ENCODE data around the gene ZNF740.

Gene ZNF740

DNA sequence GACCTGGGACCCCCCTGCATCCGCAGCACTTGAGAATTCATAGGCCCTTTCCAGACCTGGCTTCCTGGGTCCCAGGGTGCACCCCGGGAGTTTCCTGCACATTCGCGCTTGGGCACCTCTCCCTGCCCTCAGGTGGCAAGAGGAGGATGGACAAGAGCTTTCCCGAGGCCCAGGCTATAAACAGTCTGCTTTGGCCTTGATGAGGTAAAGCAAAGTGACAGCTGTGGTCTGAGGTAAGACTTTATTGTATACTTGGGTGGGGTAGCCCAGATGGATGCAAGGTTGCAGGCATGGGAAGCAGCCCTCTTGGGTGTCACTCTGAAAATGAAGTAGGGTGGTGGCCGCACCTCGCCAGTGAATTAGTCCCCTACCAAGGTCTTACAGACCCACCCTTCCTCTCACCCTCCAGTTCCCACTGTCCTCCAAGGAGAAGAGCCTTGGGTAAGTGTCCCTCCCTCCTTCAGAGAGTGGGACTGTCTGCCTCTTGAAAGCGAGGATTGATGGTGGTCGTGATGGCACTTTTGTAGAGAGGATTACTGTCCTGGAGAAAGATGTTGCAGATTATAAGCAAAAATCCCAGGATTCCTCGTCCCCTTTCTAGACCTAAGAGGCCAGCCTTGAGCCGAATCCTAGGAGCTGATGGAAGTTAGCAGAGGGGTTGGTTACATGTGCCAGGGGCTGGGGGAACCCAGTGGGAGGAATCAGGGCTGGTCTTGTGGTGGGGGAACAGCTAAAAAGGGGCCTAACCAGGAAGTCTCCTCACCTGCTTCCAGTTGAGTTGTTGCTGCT lies 10.8 kb downstream of the ZNF740 start:
- H3K27me3 ChIP-seq (ENCODE audit: insufficient read depth, insufficient read length): peaks cover 36% of the 10 kb centered on the region
- H3K36me3 ChIP-seq (ENCODE audit: insufficient read depth, insufficient read length, low read length): peaks cover 38% of the 10 kb centered on the region
- peaks cover 11% of the 10 kb centered on the region for H3K4me1 ChIP-seq (ENCODE audit: insufficient read depth, insufficient read length)
- no peak for DNase-seq (ENCODE audit: low read depth, low spot score)
- H3K9ac ChIP-seq (ENCODE audit: insufficient read length, low read depth): no peak overlapping the region
- H3K9me3 ChIP-seq (ENCODE audit: insufficient read depth, low read length): peaks cover 5% of the 10 kb centered on the region; the same call in 1 of the 2 replicates
- no peak overlapping the region for H3K4me3 ChIP-seq (ENCODE audit: insufficient read length, low read depth)
- TF ChIP-seq ZNF274 (IDR thresholded peaks at IDR 0.05; ENCODE audit: low read depth, low read length): no peak
- no peak for TF ChIP-seq SUZ12 (IDR thresholded peaks at IDR 0.05; ENCODE audit: extremely low read depth, insufficient read depth, insufficient read length)
- TF ChIP-seq YY1 (IDR thresholded peaks at IDR 0.05; ENCODE audit: insufficient read depth, insufficient read length): no peak

DNA sequence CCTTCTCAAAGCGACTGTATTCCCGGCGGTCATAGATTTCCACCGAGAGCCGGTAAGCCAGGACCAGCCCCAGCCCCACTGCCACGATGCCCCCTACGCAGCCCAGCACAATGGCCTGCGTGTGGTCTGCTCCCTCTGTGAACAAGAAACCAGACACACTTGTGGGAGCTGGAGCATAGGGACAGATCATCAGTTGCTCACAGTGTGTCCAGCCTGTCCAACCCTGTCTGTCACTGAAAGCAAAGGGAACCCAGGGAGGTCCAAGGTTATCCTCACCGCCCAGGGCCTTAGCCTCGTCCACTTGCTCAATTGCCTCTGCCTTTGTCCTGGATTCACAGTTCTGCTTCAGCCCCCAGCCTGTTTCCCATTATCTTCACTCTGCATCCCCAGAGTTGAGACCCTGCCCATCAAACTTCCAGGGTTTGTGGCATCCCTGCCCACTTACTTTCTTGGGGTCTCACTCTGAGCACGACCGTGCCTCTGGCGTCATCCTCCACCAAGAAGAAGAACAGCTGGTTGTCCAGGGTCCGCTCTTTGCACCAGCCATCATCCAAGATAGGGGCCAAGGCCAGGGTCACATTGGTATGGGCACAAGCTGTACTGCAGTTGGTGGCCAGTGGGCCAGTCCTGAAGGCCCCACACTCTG lies 11.5 kb downstream of the ZNF740 start:
- Histone ChIP-seq H3K4me1 (ENCODE audit: insufficient read depth, insufficient read length) (peaks cover 11% of the 10 kb centered on the region), H3K9me3 (ENCODE audit: insufficient read depth, low read length) (peaks cover 2% of the 10 kb centered on the region; the same call in 1 of the 2 replicates), H3K36me3 (ENCODE audit: insufficient read depth, insufficient read length, low read length) (peaks cover 31% of the 10 kb centered on the region), H3K9ac (ENCODE audit: insufficient read length, low read depth) (no peak overlapping the region), H3K4me3 (ENCODE audit: insufficient read length, low read depth) (no peak overlapping the region), H3K27me3 (ENCODE audit: insufficient read depth, insufficient read length) (peaks cover 43% of the 10 kb centered on the region)
- TF ChIP-seq SUZ12 (IDR thresholded peaks at IDR 0.05; ENCODE audit: extremely low read depth, insufficient read depth, insufficient read length): no peak
- no peak for TF ChIP-seq YY1 (IDR thresholded peaks at IDR 0.05; ENCODE audit: insufficient read depth, insufficient read length)
- TF ChIP-seq ZNF274 (IDR thresholded peaks at IDR 0.05; ENCODE audit: low read depth, low read length): no peak
- DNase-seq (ENCODE audit: low read depth, low spot score): no peak

DNA sequence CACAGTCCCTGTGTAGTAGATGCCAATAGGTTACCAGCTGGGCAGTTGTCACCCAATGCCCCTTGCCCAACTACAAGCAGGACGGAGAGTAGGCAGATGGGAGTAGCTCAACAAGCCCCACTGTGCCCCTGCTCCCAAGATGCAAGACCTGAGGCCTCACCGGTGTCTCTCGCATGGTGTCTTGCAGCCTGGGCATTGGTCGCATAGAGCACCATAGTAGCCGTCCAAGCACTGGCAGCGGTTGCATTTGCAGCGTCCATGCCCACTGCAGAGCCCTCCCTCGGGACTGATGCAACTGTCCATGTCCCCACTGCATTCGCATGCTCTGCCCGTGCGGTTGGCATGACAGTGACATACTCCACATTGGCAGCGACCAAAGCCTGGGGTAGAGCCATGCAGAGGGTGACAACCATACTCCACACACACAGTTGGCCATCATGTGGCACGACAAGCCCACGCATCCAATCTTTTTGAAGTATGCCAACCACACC lies 12.1 kb downstream of the ZNF740 start:
- Histone ChIP-seq H3K36me3 (ENCODE audit: insufficient read depth, insufficient read length, low read length) (peaks cover 25% of the 10 kb centered on the region), H3K9ac (ENCODE audit: insufficient read length, low read depth) (no peak overlapping the region), H3K9me3 (ENCODE audit: insufficient read depth, low read length) (no peaks in the 10 kb centered on the region), H3K4me3 (ENCODE audit: insufficient read length, low read depth) (no peak overlapping the region), H3K27me3 (ENCODE audit: insufficient read depth, insufficient read length) (peaks cover 48% of the 10 kb centered on the region), H3K4me1 (ENCODE audit: insufficient read depth, insufficient read length) (peaks cover 11% of the 10 kb centered on the region)
- TF ChIP-seq SUZ12 (IDR thresholded peaks at IDR 0.05; ENCODE audit: extremely low read depth, insufficient read depth, insufficient read length) (no peak), YY1 (IDR thresholded peaks at IDR 0.05; ENCODE audit: insufficient read depth, insufficient read length) (no peak), ZNF274 (IDR thresholded peaks at IDR 0.05; ENCODE audit: low read depth, low read length) (no peak)
- DNase-seq (ENCODE audit: low read depth, low spot score): no peak

DNA sequence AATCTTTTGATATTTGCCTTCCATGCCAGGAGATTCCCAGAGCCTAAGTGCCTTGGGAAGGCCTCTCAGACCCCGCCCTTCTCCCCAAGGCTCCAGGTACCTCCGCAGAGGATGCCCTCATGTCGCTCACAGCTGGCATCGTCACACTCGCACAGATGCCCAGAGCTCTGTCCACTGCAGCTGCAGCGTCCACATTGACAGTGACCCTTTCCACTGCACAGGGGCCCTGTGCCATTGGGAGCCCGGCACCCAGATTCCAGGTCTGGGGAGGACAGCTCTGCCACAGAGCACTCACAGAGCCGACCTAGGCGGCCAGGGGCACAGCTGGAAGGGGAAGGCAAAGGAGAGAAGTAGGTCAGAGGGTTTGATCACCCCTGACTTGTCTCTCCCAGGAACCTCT lies 12.5 kb downstream of the ZNF740 start:
- H3K9ac ChIP-seq (ENCODE audit: insufficient read length, low read depth): no peak overlapping the region
- H3K36me3 ChIP-seq (ENCODE audit: insufficient read depth, insufficient read length, low read length): peaks cover 21% of the 10 kb centered on the region
- TF ChIP-seq YY1 (IDR thresholded peaks at IDR 0.05; ENCODE audit: insufficient read depth, insufficient read length): no peak
- no peak for TF ChIP-seq SUZ12 (IDR thresholded peaks at IDR 0.05; ENCODE audit: extremely low read depth, insufficient read depth, insufficient read length)
- TF ChIP-seq ZNF274 (IDR thresholded peaks at IDR 0.05; ENCODE audit: low read depth, low read length): no peak
- peaks cover 53% of the 10 kb centered on the region for H3K27me3 ChIP-seq (ENCODE audit: insufficient read depth, insufficient read length)
- no peak overlapping the region for H3K4me3 ChIP-seq (ENCODE audit: insufficient read length, low read depth)
- H3K9me3 ChIP-seq (ENCODE audit: insufficient read depth, low read length): no peaks in the 10 kb centered on the region
- peaks cover 11% of the 10 kb centered on the region for H3K4me1 ChIP-seq (ENCODE audit: insufficient read depth, insufficient read length)
- DNase-seq (ENCODE audit: low read depth, low spot score): no peak

DNA sequence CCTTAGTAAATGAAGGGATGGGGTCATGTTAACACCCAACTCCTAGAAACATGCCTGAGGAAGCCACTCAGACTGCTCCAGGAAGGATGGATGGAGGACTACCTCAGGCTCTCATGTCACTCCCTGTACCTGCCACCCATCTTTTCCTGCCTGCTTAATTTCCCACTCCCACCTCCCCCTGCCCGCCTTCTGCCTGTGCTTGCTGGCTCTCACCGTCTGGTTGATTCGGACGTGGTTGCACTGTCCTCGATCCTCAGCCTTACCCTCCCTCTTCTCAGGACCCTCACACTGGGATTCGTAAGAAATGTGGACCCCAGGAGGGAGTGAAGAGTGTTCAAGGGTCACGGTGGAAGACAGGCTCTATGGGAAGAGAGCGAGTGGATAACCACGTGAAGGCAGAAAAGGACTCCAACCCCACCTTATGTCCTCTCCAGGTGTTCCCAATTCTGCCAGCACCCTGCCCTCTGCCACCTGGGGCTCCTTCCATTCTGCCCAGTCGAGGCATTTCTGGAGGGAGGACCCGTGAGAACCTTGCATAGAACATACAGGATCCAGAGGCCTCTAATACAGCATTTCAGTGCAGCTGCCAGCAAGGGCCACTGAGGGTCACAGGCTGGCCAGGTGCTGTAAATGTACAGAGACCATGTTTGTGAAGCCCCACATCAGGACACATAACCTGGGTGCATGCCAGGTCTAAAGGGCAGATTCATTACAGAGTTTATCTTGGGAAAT lies 13.6 kb downstream of the ZNF740 start:
- H3K9ac ChIP-seq (ENCODE audit: insufficient read length, low read depth): no peak overlapping the region
- DNase-seq (ENCODE audit: low read depth, low spot score): no peak
- no peaks in the 10 kb centered on the region for H3K9me3 ChIP-seq (ENCODE audit: insufficient read depth, low read length)
- peaks cover 14% of the 10 kb centered on the region for H3K36me3 ChIP-seq (ENCODE audit: insufficient read depth, insufficient read length, low read length)
- H3K27me3 ChIP-seq (ENCODE audit: insufficient read depth, insufficient read length): peaks cover 63% of the 10 kb centered on the region
- TF ChIP-seq SUZ12 (IDR thresholded peaks at IDR 0.05; ENCODE audit: extremely low read depth, insufficient read depth, insufficient read length) (no peak), YY1 (IDR thresholded peaks at IDR 0.05; ENCODE audit: insufficient read depth, insufficient read length) (no peak), ZNF274 (IDR thresholded peaks at IDR 0.05; ENCODE audit: low read depth, low read length) (no peak)
- peaks cover 8% of the 10 kb centered on the region for H3K4me1 ChIP-seq (ENCODE audit: insufficient read depth, insufficient read length)
- H3K4me3 ChIP-seq (ENCODE audit: insufficient read length, low read depth): no peak overlapping the region

DNA sequence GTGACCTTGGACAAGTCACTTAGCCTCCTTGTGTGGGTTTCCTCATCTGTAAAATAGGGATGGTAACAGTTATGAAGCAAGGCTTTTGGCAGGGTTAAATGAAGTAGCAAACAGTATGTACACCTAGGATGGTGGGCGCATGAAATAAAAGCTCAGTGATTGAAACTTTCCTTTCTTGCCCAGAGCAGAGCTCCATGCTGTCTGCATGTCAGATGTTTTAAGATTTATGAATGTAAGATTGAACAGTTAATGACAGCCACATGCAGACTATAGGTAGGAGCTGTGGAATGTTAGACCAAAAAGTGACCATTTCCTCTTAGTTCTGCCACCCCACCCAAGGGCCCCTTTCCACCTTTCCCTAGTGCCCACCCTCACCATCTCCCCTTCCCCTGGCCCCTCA lies 14.5 kb downstream of the ZNF740 start:
- Histone ChIP-seq H3K9ac (ENCODE audit: insufficient read length, low read depth) (no peak overlapping the region), H3K4me1 (ENCODE audit: insufficient read depth, insufficient read length) (peaks cover 4% of the 10 kb centered on the region), H3K4me3 (ENCODE audit: insufficient read length, low read depth) (no peak overlapping the region), H3K27me3 (ENCODE audit: insufficient read depth, insufficient read length) (peaks cover 63% of the 10 kb centered on the region), H3K36me3 (ENCODE audit: insufficient read depth, insufficient read length, low read length) (peaks cover 14% of the 10 kb centered on the region), H3K9me3 (ENCODE audit: insufficient read depth, low read length) (no peaks in the 10 kb centered on the region)
- TF ChIP-seq YY1 (IDR thresholded peaks at IDR 0.05; ENCODE audit: insufficient read depth, insufficient read length) (no peak), SUZ12 (IDR thresholded peaks at IDR 0.05; ENCODE audit: extremely low read depth, insufficient read depth, insufficient read length) (no peak), ZNF274 (IDR thresholded peaks at IDR 0.05; ENCODE audit: low read depth, low read length) (no peak)
- DNase-seq (ENCODE audit: low read depth, low spot score): no peak
